H9 (cell line): Measurements from ENCODE around the gene JUNB. TPM values are rescaled to one million over a fixed set of nuclear protein-coding genes. Genes with fewer than 3 reads are reported as not detected.

Source experiments
- DNase-seq: peaks from one replicate; pipeline ENCODE4 v3.0.0-alpha.2; 2017
- H2AFZ ChIP-seq: one replicate; pipeline ENCODE4 v1.6.1; 2013; ENCODE audit warnings: mild to moderate bottlenecking, low read length, control low read depth, moderate library complexity
- H2AK5ac ChIP-seq: 2 replicates; pipeline ENCODE4 v1.6.1; 2013; ENCODE audit warnings: low read length, control low read depth, mixed read lengths; ENCODE audit not compliant: insufficient read length
- H2BK120ac ChIP-seq: one replicate; pipeline ENCODE4 v1.6.1; 2013; ENCODE audit warnings: low read depth, mild to moderate bottlenecking, low read length, control low read depth, inconsistent platforms; ENCODE audit not compliant: poor library complexity, severe bottlenecking
- H2BK12ac ChIP-seq: 2 replicates; pipeline ENCODE4 v1.6.1; 2013; ENCODE audit warnings: low read length, control low read depth, mixed read lengths, low read depth; ENCODE audit not compliant: insufficient read length
- H2BK15ac ChIP-seq: 2 replicates; pipeline ENCODE4 v1.6.1; 2013; ENCODE audit warnings: low read depth, low read length, control low read depth
- H2BK20ac ChIP-seq: one replicate; pipeline ENCODE4 v1.6.1; 2013; ENCODE audit warnings: low read depth, mild to moderate bottlenecking, low read length, control low read depth, inconsistent platforms; ENCODE audit not compliant: poor library complexity, severe bottlenecking
- H2BK5ac ChIP-seq: 2 replicates; pipeline ENCODE4 v1.6.1; 2013; ENCODE audit warnings: low read length, control low read depth, mixed read lengths; ENCODE audit not compliant: insufficient read length
- H3K14ac ChIP-seq: 2 replicates; pipeline ENCODE4 v1.6.1; 2013; ENCODE audit warnings: low read length, control low read depth; ENCODE audit not compliant: insufficient read depth
- H3K18ac ChIP-seq: 2 replicates; pipeline ENCODE4 v1.6.1; 2013; ENCODE audit warnings: low read depth, mild to moderate bottlenecking, mixed read lengths, low read length, control low read depth; ENCODE audit not compliant: insufficient read length
- H3K23ac ChIP-seq: 2 replicates; pipeline ENCODE4 v1.6.1; 2013; ENCODE audit warnings: low read length, control low read depth, mixed read lengths, low read depth; ENCODE audit not compliant: insufficient read length
- H3K23me2 ChIP-seq: 2 replicates; pipeline ENCODE4 v1.6.1; 2013; ENCODE audit warnings: low read depth, mild to moderate bottlenecking, mixed read lengths, low read length, control low read depth; ENCODE audit not compliant: insufficient read length, poor library complexity, severe bottlenecking
- H3K27ac ChIP-seq: 2 replicates; pipeline ENCODE4 v1.5.1; 2013; ENCODE audit warnings: low read length, control low read depth, mixed read lengths, low read depth; ENCODE audit not compliant: insufficient read length
- H3K27me3 ChIP-seq: 2 replicates; pipeline ENCODE4 v1.6.1; 2013; ENCODE audit warnings: low read length, control low read depth, inconsistent platforms; ENCODE audit not compliant: insufficient read depth
- H3K4ac ChIP-seq: 2 replicates; pipeline ENCODE4 v1.6.1; 2013; ENCODE audit warnings: low read depth, mild to moderate bottlenecking, control low read depth, inconsistent platforms, low read length, moderate library complexity
- H3K4me1 ChIP-seq: 2 replicates; pipeline ENCODE4 v1.6.1; 2013; ENCODE audit warnings: low read length, control low read depth, inconsistent platforms; ENCODE audit not compliant: insufficient read depth
- H3K4me2 ChIP-seq: 2 replicates; pipeline ENCODE4 v1.6.1; 2013; ENCODE audit warnings: low read length, control low read depth, mixed read lengths; ENCODE audit not compliant: insufficient read length, insufficient read depth
- H3K56ac ChIP-seq: 2 replicates; pipeline ENCODE4 v1.6.1; 2013; ENCODE audit warnings: low read depth, mild to moderate bottlenecking, mixed read lengths, low read length, control low read depth; ENCODE audit not compliant: insufficient read length
- H3K79me1 ChIP-seq: 2 replicates; pipeline ENCODE4 v1.6.1; 2013; ENCODE audit warnings: low read depth, mild to moderate bottlenecking, moderate library complexity, low read length, control low read depth, inconsistent platforms; ENCODE audit not compliant: insufficient read depth, poor library complexity, severe bottlenecking
- H3K79me2 ChIP-seq: 2 replicates; pipeline ENCODE4 v1.6.1; 2013; ENCODE audit warnings: low read length, control low read depth, inconsistent platforms; ENCODE audit not compliant: insufficient read depth
- H3K9ac ChIP-seq: 2 replicates; pipeline ENCODE4 v1.6.1; 2013; ENCODE audit warnings: low read length, control low read depth, mixed read lengths; ENCODE audit not compliant: insufficient read length; ENCODE audit errors: extremely low read depth
- H3K9me3 ChIP-seq: one replicate; pipeline ENCODE4 v1.6.1; 2013; ENCODE audit warnings: low read depth, low read length, inconsistent platforms; ENCODE audit not compliant: control insufficient read depth
- H3T11ph ChIP-seq: one replicate; pipeline ENCODE4 v1.6.1; 2013; ENCODE audit warnings: mild to moderate bottlenecking, low read length, control low read depth, inconsistent platforms
- H4K20me1 ChIP-seq: one replicate; pipeline ENCODE4 v1.6.1; 2013; ENCODE audit not compliant: control insufficient read depth, insufficient read length, insufficient read depth
- H4K5ac ChIP-seq: 2 replicates; pipeline ENCODE4 v1.6.1; 2013; ENCODE audit warnings: low read depth, mild to moderate bottlenecking, mixed read lengths, low read length, control low read depth; ENCODE audit not compliant: insufficient read length
- H4K8ac ChIP-seq: replicated peaks from 2 replicates; pipeline ENCODE4 v1.6.1; 2013; ENCODE audit warnings: low read length, control low read depth, mixed read lengths, low read depth; ENCODE audit not compliant: insufficient read length
- H4K91ac ChIP-seq: 2 replicates; pipeline ENCODE4 v1.6.1; 2013; ENCODE audit warnings: low read depth, mild to moderate bottlenecking, moderate library complexity, mixed read lengths, low read length, control low read depth; ENCODE audit not compliant: insufficient read length
- H3K27ac Mint-ChIP-seq, 3 experiments: 2 replicates in 2 of 3; 3 replicates in 1 of 3; pipeline ENCODE4 v1.8.0; 2020 to 2021; ENCODE audit warnings: mixed read lengths in 3 of 3, mild to moderate bottlenecking in 1 of 3, moderate library complexity in 1 of 3
- H3K27me3 Mint-ChIP-seq: 2 replicates; pipeline ENCODE4 v1.8.0; 2021; ENCODE audit warnings: low read depth, mild to moderate bottlenecking, moderate library complexity, mixed read lengths
- H3K36me3 Mint-ChIP-seq, 3 experiments: 2 replicates in 2 of 3; 3 replicates in 1 of 3; pipeline ENCODE4 v1.8.0; 2020 to 2021; ENCODE audit warnings: low read depth in 3 of 3, mixed read lengths in 3 of 3; ENCODE audit not compliant: insufficient read depth in 1 of 3
- H3K4me1 Mint-ChIP-seq, 2 experiments: 2 replicates each; pipeline ENCODE4 v1.8.0; 2020; ENCODE audit warnings: mixed read lengths in 2 of 2
- H3K4me3 Mint-ChIP-seq, 2 experiments: 2 replicates in 1 of 2; 3 replicates in 1 of 2; pipeline ENCODE4 v1.8.0; 2020 to 2021; ENCODE audit warnings: mild to moderate bottlenecking in 2 of 2, mixed read lengths in 2 of 2, moderate library complexity in 1 of 2
- H3K9me3 Mint-ChIP-seq, 2 experiments: 2 replicates in 1 of 2; 3 replicates in 1 of 2; pipeline ENCODE4 v1.8.0; 2020; ENCODE audit warnings: mild to moderate bottlenecking in 2 of 2, mixed read lengths in 2 of 2, moderate library complexity in 1 of 2
- CTCF ChIP-seq: fragments of 200-600 bp; sonication (generic); conservative IDR thresholded peaks from 3 replicates; pipeline ENCODE4 v1.8.0; 2021; ENCODE audit warnings: antibody characterized with exemption, mild to moderate bottlenecking
- WGBS: extraction: QIAGEN DNeasy Blood & Tissue Kit; methylation state at CpG from one replicate; pipeline ENCODE4 v1.1.7; 2013; ENCODE audit warnings: missing lambda C conversion rate, low lambda C conversion rate, mixed read lengths; ENCODE audit not compliant: insufficient read length; ENCODE audit errors: extremely low coverage; 5-methylcytosine and 5-hydroxymethylcytosine counted together
- total RNA-seq: library from RNA; stranded (reverse); gene quantifications from 2 replicates; pipeline ENCODE4 v1.2.1, GENCODE V29; 2021

JUNB gene
- total RNA-seq, 1 experiment from 2014 or later: 15.9 TPM

- Histone ChIP-seq H2BK120ac (no peak overlapping the region), H3K9ac (no peak overlapping the region), H2AK5ac (no peak overlapping the region), H3K9me3 (no peaks in the 10 kb centered on the region), H3K4me1 (no peaks in the 10 kb centered on the region; the same call in 1 of the 2 replicates), H3K23ac (no peak overlapping the region), H3K18ac (no peak overlapping the region), H3K56ac (no peak overlapping the region), H3K4me2 (no peak overlapping the region), H2BK15ac (no peak overlapping the region), H3K27me3 (no peaks in the 10 kb centered on the region), H2AFZ (no peak overlapping the region), H3K4ac (no peak overlapping the region), H3K14ac (no peak overlapping the region), H2BK5ac (no peak overlapping the region), H3K23me2 (no peaks in the 10 kb centered on the region), H4K20me1 (no peaks in the 10 kb centered on the region), H3K79me1 (no peaks in the 10 kb centered on the region), H4K8ac (no peak overlapping the region), H4K91ac (no peak overlapping the region), H2BK20ac (no peak overlapping the region), H2BK12ac (no peak overlapping the region), H3K79me2 (no peaks in the 10 kb centered on the region), H3T11ph (no peak overlapping the region), H3K27ac (no peak overlapping the region), H4K5ac (no peak overlapping the region)
- H3K27me3 Mint-ChIP-seq: no peaks in the 10 kb centered on the region; the same call in 1 of the 2 replicates
- no CpG with 5 or more reads among the region's 11 CpGs for WGBS
- no peak for DNase-seq
- no peak overlapping the region for H3K4me3 Mint-ChIP-seq
- TF ChIP-seq CTCF: no peak
- H3K4me1 Mint-ChIP-seq: peaks cover 2 to 12% of the 10 kb centered on the region in 2 experiments
- peaks cover 28 to 58% (median 55%) of the 10 kb centered on the region in 3 experiments for H3K36me3 Mint-ChIP-seq
- no peak overlapping the region for H3K27ac Mint-ChIP-seq
- H3K9me3 Mint-ChIP-seq: peaks cover 0 to 3% of the 10 kb centered on the region in 2 experiments; a peak in 2 of 5 replicates
Observed at GRCh38 chr19:12763100-12763499, 28.2 kb upstream of the JUNB start.
